Kidney (tissue), 14 donors: ENCODE measurements around the gene ITGB1BP1. TPM values are rescaled to one million over a fixed set of nuclear protein-coding genes. Genes with fewer than 3 reads are reported as not detected.

Experiments
- DNase-seq, 5 donors: peaks; one replicate each; pipeline ENCODE4 v3.0.0-alpha.2; 2013 to 2020
- FAIRE-seq: peaks from 2 replicates; lab custom pipeline; 2012; peaks lifted over from hg19 to GRCh38; lab: Jason Lieb, UNC
- H3K27ac ChIP-seq, 2 donors: one replicate each; pipeline ENCODE4 v1.7.0; 2013; ENCODE audit warnings: low read depth in 2 of 2, low read length in 2 of 2, inconsistent platforms in 1 of 2
- H3K27me3 ChIP-seq: one replicate; pipeline ENCODE4 v1.7.1; 2013; ENCODE audit warnings: low read length, inconsistent platforms; ENCODE audit not compliant: control insufficient read depth, insufficient read depth
- H3K36me3 ChIP-seq, 3 donors: one replicate each; pipeline versions ENCODE4 v1.7.0 to v1.7.1; 2013; ENCODE audit warnings: low read length in 3 of 3, control low read depth in 1 of 3, inconsistent platforms in 1 of 3; ENCODE audit not compliant: insufficient read depth in 3 of 3, control insufficient read depth in 2 of 3
- H3K4me1 ChIP-seq, 3 donors: one replicate each; pipeline versions ENCODE4 v1.7.0 to v1.7.1; 2013; ENCODE audit warnings: low read length in 3 of 3, inconsistent platforms in 1 of 3, low read depth in 1 of 3; ENCODE audit not compliant: control insufficient read depth in 2 of 3, insufficient read depth in 2 of 3
- H3K4me3 ChIP-seq, 3 donors: one replicate each; pipeline versions ENCODE4 v1.7.0 to v1.8.1; 2013; ENCODE audit warnings: low read length in 3 of 3, control low read depth in 1 of 3, inconsistent platforms in 1 of 3
- H3K9ac ChIP-seq, 3 donors: one replicate each; pipeline versions ENCODE4 v1.7.0 to v1.7.1; 2013; ENCODE audit warnings: low read length in 3 of 3, control low read depth in 1 of 3, inconsistent platforms in 1 of 3
- H3K9me3 ChIP-seq, 3 donors: one replicate each; pipeline versions ENCODE4 v1.7.0 to v1.7.1; 2013; ENCODE audit warnings: low read length in 3 of 3, control low read depth in 1 of 3, inconsistent platforms in 1 of 3; ENCODE audit not compliant: control insufficient read depth in 2 of 3, insufficient read depth in 1 of 3
- intact Hi-C: fragments of 100-400 bp; cut with DNase I; formaldehyde crosslinking; loops from one replicate; pipeline ENCODE4 v1.11.1; 2022
- polyA plus RNA-seq: library from polyadenylated mRNA; stranded (reverse); fragments of 350-450 nt; fragmentation: Illumina TruSeq; extraction: RNeasy Lipid Tissue Mini Kit (QIAGEN cat#74804); gene quantifications from one replicate; pipeline ENCODE4 v1.2.3, GENCODE V29; 2014; ENCODE audit warnings: low read depth, low replicate concordance; ENCODE audit not compliant: insufficient read depth
- total RNA-seq: library from RNA; stranded (reverse); fragmentation: NEBNext Ultra II Directional; extraction: Animal tissue kit (Norgen Biotek cat#: 25700); gene quantifications from one replicate; pipeline ENCODE4 v1.2.1, GENCODE V29; 2021
- TF ChIP-seq, protein P1 (sequence below): IDR thresholded peaks from 3 replicates; pipeline ENCODE4 v1.5.1; 2012; ENCODE audit warnings: mild to moderate bottlenecking, moderate library complexity, borderline replicate concordance; ENCODE audit not compliant: insufficient read depth; ENCODE audit errors: extremely low read depth
- donor health status: control.
- donor health status: control.
- donor health status: control.
- donor health status: control.
- donor health status: control.
- donor health status: DM: yes; HTN: yes; CAD: no.
- donor health status: Normal renal cell carcinoma (clear cell type).

The ITGB1BP1 gene
- total and polyA plus RNA-seq, 2 donors from 2014 or later: 67.1 to 164 TPM

DNA sequence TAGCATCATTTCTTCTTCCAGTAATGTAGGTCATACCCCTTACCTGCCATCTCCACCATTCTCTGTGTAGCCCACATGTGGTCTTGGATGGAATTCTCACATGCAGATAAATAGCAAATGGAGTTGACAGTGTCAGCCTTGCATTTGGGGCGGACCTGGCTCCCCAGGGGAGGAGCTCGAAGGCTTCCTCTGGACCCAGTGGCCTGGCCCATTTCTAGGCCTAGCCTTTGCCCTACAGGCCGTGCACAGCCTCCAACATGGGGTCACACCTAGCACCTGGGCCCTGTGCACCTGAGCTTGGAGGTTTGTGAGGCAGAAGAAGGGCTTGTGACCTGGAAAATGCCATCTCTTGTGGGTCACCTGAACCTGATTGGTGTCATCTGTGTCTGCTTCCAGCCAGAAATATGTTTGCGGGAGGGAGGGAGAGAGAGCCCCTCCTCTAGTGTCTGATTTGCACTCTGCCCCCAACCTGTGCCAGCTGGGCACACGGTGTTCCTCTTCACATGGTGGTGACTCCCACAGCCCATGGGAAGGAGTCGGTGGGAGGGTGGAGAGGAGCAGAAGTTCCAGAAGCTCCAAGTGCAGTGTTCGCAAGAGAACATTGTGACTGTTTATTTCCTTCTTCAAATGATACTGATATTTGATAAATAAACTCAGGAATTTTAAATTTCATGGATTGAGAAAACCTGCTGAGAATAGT, 33.0 kb downstream of the ITGB1BP1 start:
- H3K4me3 ChIP-seq: no peak overlapping the region
- H3K27me3 ChIP-seq: no peaks in the 10 kb centered on the region
- intact Hi-C loops: no loop called here
- H3K9ac ChIP-seq: no peak overlapping the region
- peaks cover 0 to 40% (median 4%) of the 10 kb centered on the region in 3 donors for H3K36me3 ChIP-seq
- TF ChIP-seq, protein P1, sequence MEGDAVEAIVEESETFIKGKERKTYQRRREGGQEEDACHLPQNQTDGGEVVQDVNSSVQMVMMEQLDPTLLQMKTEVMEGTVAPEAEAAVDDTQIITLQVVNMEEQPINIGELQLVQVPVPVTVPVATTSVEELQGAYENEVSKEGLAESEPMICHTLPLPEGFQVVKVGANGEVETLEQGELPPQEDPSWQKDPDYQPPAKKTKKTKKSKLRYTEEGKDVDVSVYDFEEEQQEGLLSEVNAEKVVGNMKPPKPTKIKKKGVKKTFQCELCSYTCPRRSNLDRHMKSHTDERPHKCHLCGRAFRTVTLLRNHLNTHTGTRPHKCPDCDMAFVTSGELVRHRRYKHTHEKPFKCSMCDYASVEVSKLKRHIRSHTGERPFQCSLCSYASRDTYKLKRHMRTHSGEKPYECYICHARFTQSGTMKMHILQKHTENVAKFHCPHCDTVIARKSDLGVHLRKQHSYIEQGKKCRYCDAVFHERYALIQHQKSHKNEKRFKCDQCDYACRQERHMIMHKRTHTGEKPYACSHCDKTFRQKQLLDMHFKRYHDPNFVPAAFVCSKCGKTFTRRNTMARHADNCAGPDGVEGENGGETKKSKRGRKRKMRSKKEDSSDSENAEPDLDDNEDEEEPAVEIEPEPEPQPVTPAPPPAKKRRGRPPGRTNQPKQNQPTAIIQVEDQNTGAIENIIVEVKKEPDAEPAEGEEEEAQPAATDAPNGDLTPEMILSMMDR: no peak
- no peak for FAIRE-seq
- peak overlapping the region in 1 of 2 donors; percentile 57 for H3K27ac ChIP-seq
- DNase-seq: no peak
- H3K9me3 ChIP-seq: no peaks in the 10 kb centered on the region
- H3K4me1 ChIP-seq: peaks cover 0 to 22% (median 19%) of the 10 kb centered on the region in 3 donors

DNA sequence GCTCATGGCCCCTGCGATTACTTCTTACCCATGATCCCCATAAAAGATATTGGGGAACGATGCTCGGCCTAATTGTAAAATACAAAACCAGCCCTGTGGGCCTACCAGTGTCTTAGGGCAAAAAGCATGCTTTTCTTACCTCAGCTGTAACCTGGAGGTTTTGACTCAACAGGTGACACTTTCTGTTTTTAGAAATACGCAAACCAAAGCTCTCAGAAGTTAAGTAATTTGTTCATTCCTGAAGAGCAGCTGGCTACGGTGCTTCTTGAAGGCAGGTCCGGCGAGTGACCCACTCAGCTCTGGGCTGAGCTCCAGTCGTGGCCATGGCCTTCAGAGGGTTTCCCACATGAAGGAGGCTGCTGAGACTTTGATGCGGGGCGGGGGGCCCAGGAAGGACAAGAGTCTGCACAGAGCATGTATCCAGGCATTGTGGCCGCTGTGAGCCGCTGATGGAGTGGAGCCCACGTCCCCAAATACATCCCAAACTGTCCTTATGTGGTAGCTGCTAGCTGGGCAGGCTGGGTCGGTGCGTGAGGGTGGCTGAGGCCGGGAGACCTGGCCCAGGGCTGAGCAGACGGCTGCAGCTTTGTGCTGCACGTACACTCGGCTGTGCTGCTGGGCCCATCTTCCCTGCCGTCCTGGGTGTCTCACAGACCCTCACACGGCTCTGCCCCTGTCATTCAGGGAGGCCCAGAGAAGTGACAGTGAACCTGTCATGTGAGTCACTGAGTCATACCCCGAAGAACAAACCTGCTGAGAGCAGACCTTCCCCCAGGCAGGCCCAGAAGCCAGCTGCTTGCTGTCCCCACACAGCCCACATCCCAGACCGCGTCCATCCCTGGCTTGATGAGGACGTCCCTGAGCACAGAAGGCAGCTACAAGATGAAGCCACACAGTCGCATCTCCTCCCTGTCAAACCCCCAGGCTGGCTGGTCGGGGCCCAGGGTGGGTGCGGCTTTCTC, 34.1 kb downstream of the ITGB1BP1 start:
- no peak for FAIRE-seq
- no peaks in the 10 kb centered on the region for H3K27me3 ChIP-seq
- TF ChIP-seq, protein P1: no peak
- intact Hi-C loops: no loop called here
- no peak for DNase-seq
- no peak overlapping the region for H3K9ac ChIP-seq
- H3K4me3 ChIP-seq: no peak overlapping the region
- H3K9me3 ChIP-seq: no peaks in the 10 kb centered on the region
- peaks cover 0 to 25% (median 20%) of the 10 kb centered on the region in 3 donors for H3K4me1 ChIP-seq
- peaks cover 0 to 44% (median 7%) of the 10 kb centered on the region in 3 donors for H3K36me3 ChIP-seq
- no peak overlapping the region for H3K27ac ChIP-seq

DNA sequence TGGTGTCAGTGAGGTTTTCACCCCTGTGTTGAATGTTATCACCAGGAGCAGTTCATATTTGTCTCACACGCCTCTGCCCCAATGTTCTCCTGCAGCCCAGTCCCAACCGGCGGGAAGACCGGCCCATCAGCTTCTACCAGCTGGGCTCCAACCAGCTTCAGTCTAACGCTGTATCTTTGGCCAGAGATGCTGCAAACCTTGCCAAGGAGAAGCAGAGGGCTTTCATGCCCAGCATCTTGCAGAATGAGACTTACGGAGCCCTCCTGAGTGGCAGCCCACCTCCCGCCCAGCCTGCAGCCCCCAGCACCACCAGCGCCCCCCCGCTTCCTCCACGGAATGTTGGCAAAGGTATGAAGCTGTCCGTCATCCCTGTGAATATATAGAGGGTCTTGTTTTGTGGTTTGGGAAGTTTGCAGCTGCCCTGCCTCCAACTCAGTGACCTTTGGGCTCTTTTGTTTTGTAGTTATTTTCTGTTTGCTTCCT, 35.1 kb downstream of the ITGB1BP1 start:
- TF ChIP-seq, protein P1: no peak
- Histone ChIP-seq H3K27me3 (no peaks in the 10 kb centered on the region), H3K36me3 (peaks cover 0 to 42% (median 10%) of the 10 kb centered on the region in 3 donors), H3K4me1 (peaks cover 0 to 25% (median 20%) of the 10 kb centered on the region in 3 donors), H3K27ac (peak overlapping the region in 1 of 2 donors; percentile 87), H3K9me3 (no peaks in the 10 kb centered on the region), H3K4me3 (no peak overlapping the region), H3K9ac (no peak overlapping the region)
- peak in 1 of 5 donors; percentile 34 for DNase-seq
- intact Hi-C loops: no loop called here
- FAIRE-seq: no peak
